NCI-H460 (cell line): ENCODE data around the gene EXTL1. TPM values are rescaled to one million over a fixed set of nuclear protein-coding genes. Genes with fewer than 3 reads are reported as not detected.

Experiments used
- DNase-seq: peaks from one replicate; pipeline ENCODE4 v3.0.0-alpha.2; 2016; ENCODE audit warnings: low read depth; ENCODE audit errors: extremely low read depth
- total RNA-seq: library from RNA; depleted of rRNA; stranded (reverse); fragments of >200 nt; shearing (Covaris generic); gene quantifications from 2 replicates; pipeline ENCODE4 v1.2.3, GENCODE V29; 2014

The EXTL1 gene
- total RNA-seq, 1 experiment from 2014 or later = 0.05 TPM

DNA sequence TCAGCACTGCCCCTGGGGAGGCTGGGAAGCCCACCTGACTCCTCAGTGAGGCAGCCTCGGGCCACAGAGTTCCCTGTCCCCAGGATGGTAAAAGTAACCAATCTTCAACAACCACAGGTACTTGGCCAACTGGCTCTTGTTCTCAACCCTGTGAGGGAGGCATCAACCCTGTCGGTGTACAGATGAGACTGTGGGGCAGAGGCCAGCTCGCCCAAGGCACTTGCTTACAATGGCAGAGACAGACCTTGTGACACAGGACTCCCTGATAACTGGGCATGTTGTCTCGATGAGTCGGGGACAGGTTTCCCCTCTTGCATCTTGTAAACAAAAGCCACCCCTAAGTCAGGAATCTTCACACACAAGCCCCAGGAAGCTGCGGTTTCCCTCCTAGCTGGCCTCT lies 16.3 kb downstream of the EXTL1 start:
- DNase-seq = no peak

DNA sequence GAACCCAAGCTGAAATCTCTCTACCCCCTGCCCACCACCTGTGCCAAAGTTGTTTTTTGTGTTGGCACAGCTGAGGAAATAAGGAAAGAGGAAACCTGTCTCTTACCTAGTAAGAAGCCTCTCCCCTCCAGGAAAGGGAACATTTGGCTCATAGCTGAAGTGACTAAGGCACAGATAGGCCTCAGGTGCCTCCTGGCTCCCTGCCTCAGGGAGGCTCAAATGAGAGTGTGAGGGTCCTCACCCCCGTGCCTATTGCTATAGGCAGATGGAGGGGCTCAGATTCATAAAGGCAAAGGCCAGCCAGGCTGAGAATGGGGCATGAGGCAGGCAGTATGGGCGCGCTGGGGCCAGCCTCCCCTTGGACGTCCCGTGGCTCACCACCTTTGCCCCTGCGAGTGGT lies 16.9 kb downstream of the EXTL1 start:
- DNase-seq = no peak

GRCh38 chr1:26038904-26039303 lies 17.3 kb downstream of the EXTL1 start:
- no peak for DNase-seq

DNA sequence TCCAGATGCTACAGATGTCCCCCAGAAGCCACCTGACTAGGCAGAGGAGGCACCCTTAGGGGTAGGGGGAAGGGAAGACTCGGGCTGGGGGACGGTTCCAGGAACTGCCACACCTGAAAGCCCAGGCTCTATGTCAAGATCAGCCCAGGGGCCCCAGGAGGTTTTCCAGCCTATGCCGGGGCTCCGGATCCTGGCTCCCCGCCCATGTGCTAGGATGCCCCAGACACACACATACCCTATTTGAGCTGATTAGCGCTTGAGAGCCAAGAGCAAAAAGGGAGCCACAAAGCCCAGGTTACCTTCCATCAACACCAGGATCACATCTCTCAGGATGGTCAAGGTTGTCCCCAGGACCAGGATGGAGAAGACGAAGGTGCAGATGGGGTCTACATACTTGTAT lies 19.8 kb downstream of the EXTL1 start:
- DNase-seq = no peak

- no peak for DNase-seq
Observed at GRCh38 chr1:26041978-26042377, 20.4 kb downstream of the EXTL1 start.

GRCh38 chr1:26043765-26044164 lies 22.2 kb downstream of the EXTL1 start:
- no peak for DNase-seq

DNA sequence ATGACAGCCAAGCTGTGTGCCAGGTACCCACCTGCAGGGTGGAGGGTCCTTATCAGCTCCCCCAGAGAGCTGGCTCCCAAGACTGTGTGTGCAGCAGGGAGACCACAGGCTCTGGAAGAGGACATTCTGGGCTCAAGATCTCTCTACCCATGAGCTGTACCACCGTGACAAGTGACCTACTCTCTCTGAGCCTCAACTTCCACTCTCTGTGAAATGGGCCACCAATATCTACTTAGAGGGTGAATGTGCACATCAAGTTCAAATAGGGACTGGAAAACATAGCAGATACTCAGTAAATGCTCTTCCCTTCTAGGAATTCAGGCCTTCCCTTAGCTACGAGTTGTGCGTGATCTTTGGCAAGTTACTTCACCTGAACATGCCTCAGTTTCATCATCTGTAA lies 22.8 kb downstream of the EXTL1 start:
- DNase-seq = no peak

GRCh38 chr1:26044971-26045721 lies 23.6 kb downstream of the EXTL1 start:
- DNase-seq = no peak

DNA sequence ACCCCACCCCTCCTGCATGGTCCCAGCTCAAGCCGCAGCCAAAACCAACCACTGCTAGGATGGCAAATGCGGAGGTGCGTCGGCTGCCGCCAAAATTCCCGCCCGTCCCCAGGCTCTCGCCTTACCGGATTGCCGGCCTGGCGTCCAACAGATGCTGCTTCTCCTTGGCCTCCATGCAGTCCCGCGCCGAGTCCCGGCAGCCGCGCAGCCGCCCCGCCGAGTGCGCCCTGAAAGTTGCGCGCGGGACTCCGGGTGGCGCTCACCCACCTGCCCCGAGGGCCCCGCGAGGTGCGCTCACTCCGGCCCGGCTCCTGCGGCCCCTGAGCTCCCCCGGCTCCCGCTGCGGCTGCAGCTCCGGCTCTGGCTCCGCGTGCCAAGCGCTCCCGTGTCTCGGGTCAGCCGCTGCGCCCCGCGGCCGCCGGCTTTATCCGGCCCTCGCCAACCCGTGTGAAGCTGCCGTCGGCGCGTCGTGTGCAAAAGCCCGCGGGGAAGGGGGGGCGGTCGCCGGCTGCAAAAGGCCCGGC lies 24.2 kb downstream of the EXTL1 start, which contains the start of gene SLC30A2:
Gene SLC30A2, minus strand, starts transcription at position 397 of the 524 bp plus-strand sequence. Its CDS starts 222 bp downstream, at position 175.
- no peak for DNase-seq

DNA sequence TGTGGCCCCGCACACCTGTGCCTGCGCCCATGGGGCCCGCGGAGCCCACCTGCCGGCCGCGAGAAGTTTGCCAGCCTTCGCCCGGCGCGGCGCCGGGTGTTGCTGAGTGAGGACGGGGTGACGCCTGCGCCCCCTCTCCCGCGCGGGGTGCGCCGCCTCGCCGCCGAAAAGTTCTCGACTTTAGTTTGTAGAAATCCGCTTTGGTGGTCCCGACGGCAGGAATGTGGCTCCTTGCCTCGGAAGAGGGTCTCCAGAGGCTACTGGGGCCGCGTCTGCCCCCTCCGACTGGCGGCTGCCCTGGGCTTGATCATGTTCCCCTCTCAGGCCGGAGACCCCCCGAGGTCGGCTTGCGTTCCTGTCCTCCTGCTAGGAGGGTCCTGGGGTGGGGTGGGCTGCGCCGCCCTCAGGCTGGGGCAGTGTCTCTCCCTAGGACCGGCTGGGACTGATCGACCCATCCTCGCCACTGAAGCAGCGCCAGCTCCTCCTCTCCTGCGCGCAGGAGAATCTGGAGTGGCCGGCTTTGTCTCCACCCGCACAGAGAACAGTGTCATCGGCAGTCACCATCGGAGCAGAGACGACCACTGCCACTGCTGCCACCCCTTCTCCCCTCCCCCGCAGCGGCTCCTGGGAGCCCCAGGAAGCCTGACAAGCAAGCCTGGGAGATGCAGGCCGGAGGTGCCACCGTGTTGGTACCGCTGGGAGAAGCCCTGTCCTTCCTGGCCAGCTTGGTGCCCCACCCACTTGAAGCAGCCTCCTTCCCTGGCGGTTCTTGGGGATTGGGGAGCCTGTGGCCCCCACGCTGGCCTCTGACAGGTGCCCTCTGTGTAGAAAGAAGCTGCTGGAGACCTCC lies 24.9 kb downstream of the EXTL1 start:
- DNase-seq = no peak

DNA sequence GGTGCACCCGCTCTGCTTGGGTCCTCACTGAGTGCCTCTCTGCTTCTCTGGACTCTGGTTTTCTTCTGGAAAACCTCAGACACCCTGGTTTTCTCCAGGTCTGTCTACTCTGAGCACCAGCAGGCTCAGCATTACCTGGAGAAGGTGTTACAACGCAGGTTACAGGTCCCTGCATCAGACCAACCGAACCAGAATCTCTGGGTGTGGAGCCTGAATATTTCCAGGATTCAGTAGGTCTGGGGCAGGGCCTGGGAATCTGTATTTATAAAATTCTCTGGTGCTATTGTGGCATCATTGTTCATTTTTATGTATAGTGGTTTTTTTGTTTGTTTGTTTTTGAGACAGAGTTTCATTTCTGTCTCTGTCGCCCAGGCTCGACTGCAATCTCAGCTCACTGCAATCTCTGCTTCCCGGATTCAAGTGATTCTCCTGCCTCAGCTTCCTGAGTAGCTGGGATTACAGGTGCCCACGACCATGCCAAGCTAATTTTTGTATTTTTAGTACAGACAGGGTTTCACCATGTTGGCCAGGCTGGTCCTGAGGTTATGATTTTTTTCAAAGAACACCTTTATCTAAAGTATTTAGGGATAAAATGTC lies 25.8 kb downstream of the EXTL1 start:
- no peak for DNase-seq

DNA sequence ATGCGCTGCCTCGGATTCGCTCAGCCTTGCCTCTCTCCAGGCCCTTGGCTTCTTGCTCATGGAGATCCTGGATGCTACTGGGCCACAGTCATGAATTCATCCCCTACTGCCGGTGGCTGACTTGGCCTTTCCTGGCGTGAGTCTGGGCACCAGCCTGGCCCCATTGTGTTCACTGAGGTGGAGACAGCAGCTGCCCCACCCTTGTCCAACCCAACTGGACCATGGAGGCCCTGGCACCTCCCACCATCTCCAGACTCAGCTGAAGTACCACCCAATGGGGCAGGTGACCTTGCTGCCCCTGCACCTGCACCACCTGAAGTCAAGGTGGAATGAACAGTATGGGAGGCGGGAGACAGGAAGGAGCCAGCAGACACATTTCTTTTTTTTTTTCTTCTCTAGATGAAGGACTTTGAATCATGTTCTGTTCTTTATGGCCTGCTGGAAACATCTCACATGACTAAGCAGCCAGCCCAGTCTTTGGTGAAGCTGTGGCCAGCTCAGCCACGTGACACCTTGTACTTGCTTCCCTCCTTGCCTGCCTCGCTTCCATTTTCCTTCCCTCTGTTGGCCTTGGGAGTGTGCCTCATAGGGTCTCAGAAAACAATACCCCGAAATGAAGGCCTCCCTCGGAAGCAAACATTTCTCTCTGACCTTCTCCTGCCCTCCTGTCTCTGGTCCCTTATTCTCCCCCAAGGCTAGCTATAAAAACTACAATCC lies 28.1 kb downstream of the EXTL1 start:
- no peak for DNase-seq

GRCh38 chr1:26050248-26050640 lies 28.7 kb downstream of the EXTL1 start:
- no peak for DNase-seq

DNA sequence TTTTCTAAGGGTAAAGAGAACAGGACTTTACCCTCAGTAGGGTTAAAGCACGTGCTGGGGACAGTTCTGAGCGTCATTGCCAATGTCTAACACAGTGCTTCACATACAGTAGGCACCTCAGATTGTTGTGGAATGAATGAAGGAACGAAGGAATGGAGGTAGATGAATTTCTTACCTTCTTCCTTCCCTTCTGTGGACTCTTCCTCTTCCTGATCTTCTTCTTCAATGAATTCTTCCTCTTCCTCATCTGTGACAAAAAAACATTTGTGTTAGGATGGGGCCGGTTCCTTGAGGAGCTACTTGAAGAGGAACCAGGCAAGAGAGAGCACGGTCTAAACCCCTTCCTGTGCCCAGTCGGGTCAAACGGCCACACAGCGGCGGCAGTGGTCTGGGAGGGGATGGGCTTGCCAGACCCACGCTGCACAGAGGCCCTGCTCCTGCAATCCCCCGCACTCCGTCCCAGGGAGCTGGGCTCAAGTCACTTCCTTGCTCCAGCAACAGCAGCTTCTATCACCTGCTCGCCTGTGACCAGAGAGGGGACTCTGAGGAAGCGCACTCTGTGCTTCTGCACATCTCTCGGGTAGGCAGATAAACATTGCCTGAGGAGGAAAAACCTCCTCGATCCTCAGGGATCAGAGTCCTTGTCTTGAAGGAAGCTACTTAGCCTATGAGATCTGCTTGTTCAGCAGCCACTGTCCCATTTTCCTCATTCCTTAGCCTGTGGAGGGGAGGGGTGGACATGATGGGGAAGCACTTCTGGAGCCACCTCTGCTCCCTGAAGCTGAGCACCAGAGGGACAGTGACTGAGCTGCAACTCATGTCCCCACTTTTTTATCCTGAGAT lies 32.4 kb downstream of the EXTL1 start:
- no peak for DNase-seq

GRCh38 chr1:26055041-26055440 lies 33.5 kb downstream of the EXTL1 start:
- no peak for DNase-seq

DNA sequence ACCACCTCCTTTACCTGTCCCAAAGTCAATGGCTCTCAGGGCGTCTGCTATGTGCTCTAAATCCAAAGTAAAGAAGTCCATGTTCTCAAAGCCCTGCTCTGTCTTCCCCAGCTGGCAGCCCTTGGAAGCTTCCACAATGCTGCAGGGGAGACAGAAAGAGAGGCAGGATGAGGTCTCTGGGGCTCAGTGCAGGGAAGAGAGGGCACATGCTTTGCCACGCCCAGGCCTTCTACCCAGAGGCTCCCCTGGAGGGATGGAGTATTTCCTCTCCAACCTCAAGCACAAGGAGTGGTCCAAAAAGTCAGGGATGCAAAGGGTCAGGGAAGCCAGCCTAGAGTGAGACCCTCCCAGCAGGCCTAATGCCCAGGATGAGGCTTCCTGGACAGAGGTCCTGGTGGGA lies 35.6 kb downstream of the EXTL1 start:
- no peak for DNase-seq

DNA sequence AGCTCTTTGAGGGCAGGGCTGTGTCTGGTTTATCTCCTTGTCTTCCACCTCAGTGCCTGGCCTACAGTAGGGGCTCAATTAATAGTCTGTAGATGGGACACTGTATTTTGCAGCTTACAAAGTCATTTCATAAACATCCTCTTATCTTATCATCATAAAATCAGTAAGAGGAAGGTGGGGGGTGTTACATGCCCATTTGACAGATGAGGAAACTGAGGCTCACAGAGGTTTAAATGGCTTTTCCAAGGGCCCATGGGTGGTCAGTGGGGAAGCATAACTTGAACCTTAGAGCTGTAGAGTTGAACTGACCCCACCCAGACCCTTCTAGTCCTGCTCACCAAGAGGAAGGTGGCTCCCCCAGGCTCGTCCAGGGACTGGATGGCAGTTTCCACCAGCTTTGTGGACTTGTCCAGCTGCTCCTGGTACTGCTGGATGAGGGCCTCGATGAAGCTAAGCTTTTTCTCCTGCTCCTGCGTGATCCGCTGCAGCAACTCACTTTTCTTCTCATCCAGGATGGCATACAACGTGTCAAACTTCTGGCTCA lies 36.5 kb downstream of the EXTL1 start:
- DNase-seq = no peak

GRCh38 chr1:26059906-26060305 lies 38.3 kb downstream of the EXTL1 start:
- no peak for DNase-seq

DNA sequence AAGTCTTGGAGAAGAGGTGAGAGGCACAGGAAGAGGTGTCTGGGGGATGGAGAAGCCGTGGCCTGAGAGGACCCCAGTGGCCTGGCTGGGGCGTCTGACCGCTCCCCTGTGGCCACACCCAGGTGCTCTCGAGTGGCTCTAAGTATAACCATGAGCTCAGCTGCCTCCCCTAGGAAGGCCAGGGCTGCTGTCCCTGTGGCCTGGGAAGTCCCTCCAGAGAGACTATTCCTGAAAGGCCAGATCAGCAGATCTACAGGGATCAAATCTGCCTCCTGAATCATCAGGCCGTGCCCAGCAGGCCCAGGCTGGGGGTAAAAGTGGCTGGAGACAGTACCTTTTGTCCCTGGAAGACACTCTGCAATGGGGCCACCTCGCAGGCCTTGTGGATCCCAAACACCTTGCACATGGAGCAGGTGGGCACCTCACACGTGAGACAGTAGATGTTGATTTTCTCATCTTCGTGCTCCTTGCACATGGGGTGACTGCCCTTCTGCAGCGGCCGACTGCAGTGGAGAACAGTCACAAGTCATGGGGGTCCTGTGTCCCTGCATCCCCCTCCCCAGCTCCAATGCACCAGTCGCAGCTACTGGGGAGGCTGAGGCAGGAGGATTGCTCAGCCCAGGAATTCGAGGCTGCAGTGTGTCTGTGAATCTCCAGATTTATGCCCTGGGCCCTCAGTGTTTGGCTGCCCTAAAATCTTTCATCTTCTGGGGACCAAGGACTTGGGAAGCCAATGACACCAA lies 39.4 kb downstream of the EXTL1 start:
- DNase-seq = no peak
